NCI-H1930 (cell line): ENCODE data around the gene ELF4.
A peak's percentile ranks its signal among the peaks of the same experiment; 100 is the strongest.

Experiments
- DNase-seq, 2 experiments: peaks; one replicate each; lab custom pipeline; 2025; lab: John Stamatoyannopoulos, UW

The ELF4 gene

GRCh38 chrX:130083656-130084382 lies 26.5 kb downstream of the ELF4 start:
- no peak for DNase-seq

- DNase-seq = no peak
These were observed 27.2 kb downstream of the ELF4 start for GRCh38 chrX:130083107-130083490.

GRCh38 chrX:130082244-130083106 lies 27.8 kb downstream of the ELF4 start:
- DNase-seq = no peak

GRCh38 chrX:130081421-130082045 lies 28.8 kb downstream of the ELF4 start:
- no peak for DNase-seq

GRCh38 chrX:130080791-130081367 lies 29.4 kb downstream of the ELF4 start:
- no peak for DNase-seq

GRCh38 chrX:130079824-130080406 lies 30.4 kb downstream of the ELF4 start:
- DNase-seq = peak; percentile 3 to 51

- no peak for DNase-seq
These were observed 34.5 kb downstream of the ELF4 start for GRCh38 chrX:130075777-130076176.

GRCh38 chrX:130072345-130072740 lies 38.0 kb downstream of the ELF4 start:
- no peak for DNase-seq

GRCh38 chrX:130071611-130072344 lies 38.5 kb downstream of the ELF4 start:
- DNase-seq = no peak

GRCh38 chrX:130066975-130067615 lies 43.2 kb downstream of the ELF4 start:
- no peak for DNase-seq

GRCh38 chrX:130060122-130061069 lies 49.9 kb downstream of the ELF4 start:
- DNase-seq = peak; percentile 47 to 75

- no peak for DNase-seq
These were observed 51.6 kb downstream of the ELF4 start for GRCh38 chrX:130058652-130059051.

- no peak for DNase-seq
These were observed 53.1 kb downstream of the ELF4 start for GRCh38 chrX:130057209-130057608.

GRCh38 chrX:130055899-130056298 lies 54.4 kb downstream of the ELF4 start:
- DNase-seq = no peak

- DNase-seq = no peak
These were observed 55.2 kb downstream of the ELF4 start for GRCh38 chrX:130055103-130055502.

GRCh38 chrX:130053236-130053635 lies 57.1 kb downstream of the ELF4 start:
- no peak for DNase-seq

- no peak for DNase-seq
These were observed 59.0 kb downstream of the ELF4 start for GRCh38 chrX:130051176-130051845.

- DNase-seq = no peak
These were observed 60.5 kb downstream of the ELF4 start for GRCh38 chrX:130049821-130050220.

GRCh38 chrX:130048686-130049222 lies 61.5 kb downstream of the ELF4 start:
- no peak for DNase-seq
